Kidney tubule cell (primary cell): ENCODE results near the gene GPATCH2.
A peak's percentile ranks its signal among the peaks of the same experiment; 100 is the strongest.
"Not testable (repeated sequence)": the region's sequence is repeated elsewhere in the genome, so short reads cannot be mapped to it uniquely, and the experiment has no call there.

ENCODE experiments used
- DNase-seq: peaks from one replicate; pipeline ENCODE4 v3.0.0-alpha.2; 2018; ENCODE audit warnings: low spot score

GPATCH2 gene

GRCh38 chr1:217443845-217444244 lies 187.0 kb downstream of the GPATCH2 start:
- no peak for DNase-seq

- DNase-seq = no peak
These were observed 193.5 kb downstream of the GPATCH2 start for GRCh38 chr1:217437376-217437775.

- DNase-seq = no peak
These were observed 195.7 kb downstream of the GPATCH2 start for GRCh38 chr1:217435204-217435603.

GRCh38 chr1:217433664-217434063 lies 197.2 kb downstream of the GPATCH2 start:
- DNase-seq = no peak

- no peak for DNase-seq
These were observed 198.6 kb downstream of the GPATCH2 start for GRCh38 chr1:217432339-217432738.

- DNase-seq = no peak
These were observed 199.5 kb downstream of the GPATCH2 start for GRCh38 chr1:217431395-217431794.

GRCh38 chr1:217425422-217425821 lies 205.5 kb downstream of the GPATCH2 start:
- DNase-seq = no peak

GRCh38 chr1:217419194-217419551 lies 211.7 kb downstream of the GPATCH2 start:
- no peak for DNase-seq

- DNase-seq = no peak
These were observed 212.4 kb downstream of the GPATCH2 start for GRCh38 chr1:217418269-217419193.

- no peak for DNase-seq
These were observed 213.5 kb downstream of the GPATCH2 start for GRCh38 chr1:217417363-217417762.

GRCh38 chr1:217407534-217408001 lies 223.3 kb downstream of the GPATCH2 start:
- no peak for DNase-seq

- peak; percentile 88 for DNase-seq
These were observed 227.7 kb downstream of the GPATCH2 start for GRCh38 chr1:217403026-217403720.

- DNase-seq = peak; percentile 23
These were observed 228.6 kb downstream of the GPATCH2 start for GRCh38 chr1:217402301-217402700.

GRCh38 chr1:217393896-217394295 lies 237.0 kb downstream of the GPATCH2 start:
- DNase-seq = peak; percentile 17

GRCh38 chr1:217392441-217392840 lies 238.4 kb downstream of the GPATCH2 start:
- DNase-seq = no peak

- no peak for DNase-seq
These were observed 241.0 kb downstream of the GPATCH2 start for GRCh38 chr1:217389895-217390294.

GRCh38 chr1:217388522-217389065 lies 242.3 kb downstream of the GPATCH2 start:
- DNase-seq = no peak

- DNase-seq = not testable (repeated sequence)
These were observed 249.1 kb downstream of the GPATCH2 start for GRCh38 chr1:217381773-217382172.

- not testable (repeated sequence) for DNase-seq
These were observed 251.1 kb downstream of the GPATCH2 start for GRCh38 chr1:217379804-217380203.

GRCh38 chr1:217379336-217379735 lies 251.6 kb downstream of the GPATCH2 start:
- no peak for DNase-seq
